Frontal cortex (tissue), 4 donors: ENCODE measurements around the gene SF3B3. TPM values are rescaled to one million over a fixed set of nuclear protein-coding genes. Genes with fewer than 3 reads are reported as not detected.
A peak's percentile ranks its signal among the peaks of the same experiment; 100 is the strongest.

Experiments
- DNase-seq, 2 donors: peaks; one replicate each; pipeline ENCODE4 v3.0.0; 2012; ENCODE audit warnings: low spot score in 2 of 2
- FAIRE-seq: peaks from 2 replicates; lab custom pipeline; 2012; peaks lifted over from hg19 to GRCh38; lab: Jason Lieb, UNC
- total RNA-seq: library from RNA; depleted of rRNA; stranded (reverse); fragments of >200 nt; gene quantifications from one replicate; pipeline ENCODE4 v1.2.3, GENCODE V29; 2014
- donor health status: control.
- donor health status: control.
- donor health status: control.

The SF3B3 gene
- total RNA-seq = 71.3 TPM

DNA sequence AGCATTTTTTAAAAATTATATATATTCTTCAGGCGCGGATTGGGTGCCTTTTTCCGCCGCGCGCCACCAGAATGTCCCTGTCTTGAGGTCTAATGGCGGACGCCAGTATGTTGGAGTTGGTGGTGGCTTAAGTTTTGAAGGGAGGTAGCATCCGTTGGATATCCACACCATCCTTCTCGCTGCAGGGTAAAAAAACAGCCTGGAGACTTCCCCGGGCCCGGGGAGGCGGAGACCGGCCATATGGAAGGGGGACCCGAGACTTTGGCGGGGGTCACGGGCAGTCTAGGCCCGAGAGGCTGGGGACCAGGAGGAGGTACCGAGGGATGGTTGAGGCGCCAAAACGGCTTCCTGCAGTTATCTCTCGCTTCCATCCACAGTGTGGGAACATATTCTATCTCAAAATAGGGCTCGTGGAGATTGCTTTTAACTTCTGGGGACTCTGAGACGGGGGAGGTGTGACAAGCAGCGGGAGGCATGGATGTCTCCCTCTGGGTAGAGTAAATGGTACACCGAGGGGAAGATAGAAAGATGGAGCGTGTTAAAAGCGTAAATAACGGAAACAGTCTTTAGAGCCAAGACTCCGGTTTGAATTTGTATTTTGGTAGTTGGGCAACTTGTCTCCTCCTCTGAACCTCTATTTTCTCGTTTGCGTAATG, at the start of gene SF3B3:
Gene SF3B3 (plus strand): TSS at position 74 of the 656 bp plus-strand sequence. CDS start 2,841 bp downstream, outside the sequence.
- peak; percentile 40 to 60 for DNase-seq
- FAIRE-seq = no peak

DNA sequence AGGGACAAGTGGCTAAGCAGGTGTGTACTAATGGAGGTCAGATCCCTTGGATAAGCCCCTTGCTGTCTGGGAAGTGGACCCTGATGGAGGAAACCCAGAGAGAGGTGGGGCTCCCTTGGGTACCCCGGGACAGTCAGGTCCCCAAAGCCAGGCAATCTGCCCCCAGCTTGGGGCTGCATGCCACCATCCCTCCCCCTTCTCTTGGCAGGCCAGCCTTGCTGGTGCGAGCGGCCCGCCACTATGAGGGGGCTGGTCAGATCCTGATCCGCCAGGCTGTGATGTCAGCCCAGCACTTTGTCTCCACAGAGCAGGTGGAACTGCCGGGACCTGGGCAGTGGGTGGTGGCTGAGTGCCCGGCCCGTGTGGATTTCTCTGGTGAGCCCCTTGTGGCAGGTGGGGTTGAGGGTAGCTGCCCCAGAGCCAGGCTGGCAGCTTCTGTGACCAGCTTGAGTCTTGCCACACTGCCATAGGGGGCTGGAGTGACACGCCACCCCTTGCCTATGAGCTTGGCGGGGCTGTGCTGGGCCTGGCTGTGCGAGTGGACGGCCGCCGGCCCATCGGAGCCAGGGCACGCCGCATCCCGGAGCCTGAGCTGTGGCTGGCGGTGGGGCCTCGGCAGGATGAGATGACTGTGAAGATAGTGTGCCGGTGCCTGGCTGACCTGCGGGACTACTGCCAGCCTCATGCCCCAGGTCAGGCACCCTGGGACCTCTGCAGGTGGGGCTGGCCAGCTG, 49.1 kb upstream of the SF3B3 start:
- no peak for FAIRE-seq
- peak in 1 of 2 donors; percentile 15 for DNase-seq

DNA sequence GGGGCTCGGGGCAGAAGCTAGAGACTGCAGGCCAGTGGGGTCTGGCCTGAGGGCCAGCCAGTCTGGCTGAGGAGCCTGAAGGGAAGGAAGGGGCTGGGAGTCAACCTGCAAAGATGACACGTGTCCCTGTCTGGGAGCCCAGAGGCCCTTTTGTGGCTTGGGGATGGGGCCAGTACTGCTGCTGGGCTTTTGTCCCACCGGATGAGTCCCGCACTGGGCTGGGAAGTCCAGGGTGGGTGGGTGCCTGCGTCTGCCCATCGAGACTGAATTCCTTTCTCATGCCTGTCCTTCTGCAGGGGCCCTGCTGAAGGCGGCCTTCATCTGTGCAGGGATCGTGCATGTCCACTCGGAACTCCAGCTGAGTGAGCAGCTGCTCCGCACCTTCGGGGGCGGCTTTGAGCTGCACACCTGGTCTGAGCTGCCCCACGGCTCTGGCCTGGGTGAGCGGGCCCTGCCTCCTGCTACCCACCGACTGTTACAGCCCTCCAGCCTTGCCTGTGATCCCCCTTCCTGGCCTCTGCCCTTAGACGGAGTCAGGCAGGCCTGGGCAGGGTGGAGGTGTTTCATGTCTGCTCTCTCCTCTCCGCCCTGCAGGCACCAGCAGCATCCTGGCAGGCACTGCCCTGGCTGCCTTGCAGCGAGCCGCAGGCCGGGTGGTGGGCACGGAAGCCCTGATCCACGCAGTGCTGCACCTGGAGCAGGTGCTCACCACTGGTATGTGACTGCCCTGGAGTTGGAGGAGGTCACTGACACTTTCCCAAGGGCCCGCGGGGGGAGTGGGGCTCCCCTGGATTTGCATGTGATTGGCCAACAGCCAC, 48.4 kb upstream of the SF3B3 start:
- FAIRE-seq = no peak
- DNase-seq = no peak

DNA sequence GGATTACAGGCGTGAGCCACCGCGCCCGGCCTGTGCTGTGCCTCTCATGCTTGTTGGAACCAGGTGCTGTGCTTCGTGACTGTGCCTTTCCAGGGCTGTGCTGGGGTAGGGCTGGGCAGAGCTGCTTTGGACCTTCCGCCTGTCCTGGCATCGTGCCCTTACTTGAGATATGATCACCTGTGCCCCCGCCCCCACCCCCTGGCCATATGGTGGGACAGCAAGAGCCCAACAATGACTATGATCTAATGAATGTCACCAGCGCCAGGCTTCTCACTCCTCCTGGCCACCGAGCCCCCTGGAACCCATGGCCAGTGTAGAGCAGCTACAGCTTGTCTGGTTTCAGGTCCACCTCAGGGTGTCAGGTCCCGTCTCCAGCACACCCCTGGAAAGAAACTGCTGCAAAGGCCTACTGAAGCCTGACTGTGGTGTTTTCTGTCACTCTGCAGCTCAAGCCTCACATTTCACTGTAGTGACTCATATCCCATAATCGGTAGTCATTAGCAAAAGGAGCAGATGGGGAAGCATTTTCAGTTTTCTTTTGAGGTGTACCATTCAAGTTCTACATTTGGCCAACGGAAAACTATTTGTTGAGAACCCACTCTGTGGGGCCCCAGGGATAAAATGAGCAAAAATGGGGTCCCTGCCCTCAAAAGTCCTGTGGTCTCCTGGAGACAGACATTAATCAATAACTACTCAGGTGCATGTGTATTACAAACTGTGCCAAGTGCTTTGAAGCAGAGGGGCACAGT, 47.2 kb upstream of the SF3B3 start:
- DNase-seq (peak in 1 of 2 donors; percentile 71), FAIRE-seq (no peak)

DNA sequence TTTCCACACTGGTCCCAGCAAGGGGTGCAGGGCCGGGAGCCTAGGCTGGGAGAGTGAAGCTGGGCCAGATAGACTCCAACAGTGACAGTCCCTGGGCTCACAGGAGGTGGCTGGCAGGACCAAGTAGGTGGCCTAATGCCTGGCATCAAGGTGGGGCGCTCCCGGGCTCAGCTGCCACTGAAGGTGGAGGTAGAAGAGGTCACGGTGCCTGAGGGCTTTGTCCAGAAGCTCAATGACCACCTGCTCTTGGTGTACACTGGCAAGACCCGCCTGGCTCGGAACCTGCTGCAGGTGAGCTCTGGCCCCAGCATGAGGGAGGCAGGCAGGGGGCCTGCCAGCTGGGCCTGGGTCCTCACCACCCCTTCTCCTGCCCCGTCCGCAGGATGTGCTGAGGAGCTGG, 45.4 kb upstream of the SF3B3 start:
- no peak for DNase-seq

DNA sequence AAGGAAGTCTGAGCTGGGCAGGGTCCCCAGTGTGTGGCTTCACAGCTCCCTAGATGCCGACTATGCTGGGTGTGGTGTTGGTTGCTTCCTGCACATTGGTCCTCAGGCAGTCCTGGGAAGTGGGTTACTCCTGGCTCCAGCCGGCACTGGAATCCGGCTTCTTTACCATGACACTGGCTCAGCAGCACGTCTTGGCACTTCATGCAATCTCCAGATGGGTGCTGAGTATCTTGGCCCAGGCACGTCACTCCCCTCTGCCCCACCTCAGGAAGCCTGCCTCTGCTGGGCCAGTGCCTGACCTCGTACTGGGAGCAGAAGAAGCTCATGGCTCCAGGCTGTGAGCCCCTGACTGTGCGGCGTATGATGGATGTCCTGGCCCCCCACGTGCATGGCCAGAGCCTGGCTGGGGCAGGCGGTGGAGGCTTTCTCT, 44.7 kb upstream of the SF3B3 start:
- DNase-seq (peak in 1 of 2 donors; percentile 35), FAIRE-seq (no peak)

More for the DNA sequence above, 45.4 kb upstream of the SF3B3 start:
- no peak for FAIRE-seq

DNA sequence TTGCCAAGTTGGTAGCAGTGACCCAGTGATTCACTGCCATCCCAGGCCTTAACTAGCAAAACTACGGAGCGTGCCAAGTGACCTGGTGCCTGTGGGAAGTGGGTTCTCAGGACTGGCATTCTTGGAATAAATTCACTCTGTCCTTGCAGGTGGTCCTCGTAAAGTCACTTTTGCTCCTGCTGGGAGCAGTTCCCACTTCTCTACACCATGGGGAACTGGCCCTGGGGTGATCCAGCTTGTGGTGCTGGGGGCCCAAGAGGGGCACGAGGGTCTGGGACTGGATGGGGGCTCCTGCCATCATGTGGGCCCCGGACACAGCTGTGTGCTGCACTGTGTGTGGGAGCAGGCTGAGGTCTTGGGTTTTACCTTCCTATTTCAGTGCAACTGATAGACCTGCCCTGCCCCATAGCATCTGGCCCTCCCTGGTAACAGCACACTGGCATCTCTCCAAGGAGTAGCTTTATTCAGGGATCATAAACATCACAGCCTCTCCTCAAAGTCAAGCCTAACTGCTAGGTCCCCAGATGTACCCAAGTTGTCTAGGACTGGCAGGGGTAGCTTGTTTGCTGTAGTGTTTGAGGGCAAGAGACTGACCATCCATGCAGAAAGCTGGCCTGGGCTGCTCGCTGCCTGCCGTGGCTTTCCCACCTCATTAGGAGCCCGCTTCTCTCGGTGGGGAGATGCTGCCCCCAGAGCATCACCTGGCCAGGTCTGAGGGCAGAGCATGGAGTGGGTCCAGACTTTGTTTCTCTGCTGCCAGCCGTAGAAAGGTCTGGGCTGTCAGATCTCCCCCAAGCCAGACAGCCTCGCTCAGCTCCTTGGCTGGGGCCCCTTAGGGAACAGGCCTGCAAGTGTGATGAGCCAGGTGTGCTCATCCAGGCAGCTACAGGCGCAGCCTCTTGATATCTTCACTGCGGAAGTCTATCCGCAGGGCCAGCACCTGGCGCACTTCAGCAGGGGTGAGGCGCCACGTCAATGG, 43.2 kb upstream of the SF3B3 start:
- DNase-seq (no peak), FAIRE-seq (no peak)

DNA sequence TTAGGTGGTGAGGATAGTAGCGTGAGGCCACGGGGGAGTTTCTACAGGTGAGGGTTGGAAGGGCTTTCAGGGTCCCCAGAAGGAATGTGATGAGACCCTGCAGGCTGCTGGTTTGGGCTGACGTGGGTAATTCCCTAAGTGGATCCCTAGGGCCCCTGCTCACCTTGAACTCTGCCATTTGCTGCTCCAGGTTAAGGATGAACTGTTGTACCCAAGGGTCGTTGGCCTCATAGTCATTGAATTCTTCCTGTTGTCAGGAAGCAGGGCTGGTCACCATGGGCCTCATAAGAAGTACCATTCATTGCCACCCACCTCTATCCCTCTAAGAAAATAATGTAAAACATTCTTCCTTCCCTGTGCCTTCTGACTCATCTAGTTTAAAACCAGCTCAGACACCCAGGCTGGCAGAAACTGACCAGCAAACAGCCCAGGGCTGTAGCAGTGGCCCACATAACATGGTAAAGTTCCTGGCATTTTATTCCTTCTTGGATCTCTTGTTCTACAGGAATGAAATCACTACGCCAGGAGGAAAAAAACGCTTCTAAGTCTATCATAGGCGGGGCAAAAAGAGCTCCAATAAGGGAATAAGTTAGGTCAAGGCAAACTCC, 41.6 kb upstream of the SF3B3 start:
- no peak for FAIRE-seq
- DNase-seq = peak in 1 of 2 donors; percentile 25

DNA sequence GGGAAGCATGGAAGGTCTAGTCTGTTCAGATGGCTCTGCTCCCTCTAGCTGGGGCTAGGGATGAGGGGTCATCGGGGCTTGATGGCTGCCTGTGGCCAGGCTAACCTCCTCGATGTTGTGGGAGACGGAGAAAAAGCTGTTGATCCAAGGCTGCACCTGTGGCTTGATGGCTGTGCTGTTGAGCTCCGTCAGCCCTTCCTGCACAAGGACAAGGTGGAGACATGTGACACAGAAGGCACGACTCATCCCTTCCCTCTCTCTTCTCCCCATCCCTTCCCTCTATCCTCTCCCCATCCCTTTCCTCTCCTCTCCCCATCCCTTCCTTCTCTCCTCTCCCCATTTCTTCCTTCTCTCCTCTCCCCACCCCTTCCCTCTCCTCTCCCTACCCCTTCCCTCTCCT, 41.0 kb upstream of the SF3B3 start:
- no peak for FAIRE-seq
- no peak for DNase-seq

DNA sequence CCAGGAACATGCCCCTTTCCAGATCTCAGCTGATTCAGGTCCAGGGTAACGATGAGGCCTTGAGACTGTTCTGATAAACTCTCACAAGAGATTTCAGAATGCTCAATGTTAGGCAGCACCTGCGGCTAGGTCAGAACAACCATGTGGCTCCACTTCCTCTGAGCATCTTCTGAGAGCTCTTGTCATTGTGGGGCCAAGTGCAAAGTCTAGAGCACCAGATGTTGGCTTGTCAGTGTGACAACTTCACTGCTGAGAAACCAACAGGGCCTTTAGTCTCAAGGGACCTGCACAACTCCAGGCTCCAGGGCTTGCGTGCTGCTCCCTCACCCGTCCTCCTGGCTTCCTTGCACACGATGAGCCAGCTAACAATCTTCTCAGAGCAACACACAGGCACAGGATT, 40.2 kb upstream of the SF3B3 start:
- FAIRE-seq = no peak
- DNase-seq = no peak

DNA sequence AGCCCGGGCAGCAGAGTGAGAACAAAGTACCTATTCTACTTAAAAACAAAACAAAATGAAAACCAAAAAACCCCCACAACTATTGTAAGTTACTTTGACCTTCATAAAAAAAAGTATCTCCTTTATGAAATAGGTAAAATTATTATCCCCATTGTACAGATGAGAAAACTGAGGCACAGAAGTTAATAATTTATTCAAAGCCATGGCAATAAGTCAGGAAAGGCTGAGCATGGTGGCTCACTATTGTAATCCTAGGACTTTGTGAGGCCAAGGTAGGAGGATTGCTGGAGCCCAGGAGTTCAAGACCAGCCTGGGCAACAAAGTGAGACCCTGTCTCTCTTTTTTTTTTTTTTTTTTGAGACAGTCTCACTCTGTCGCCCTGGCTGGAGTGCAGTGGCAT, 38.7 kb upstream of the SF3B3 start:
- FAIRE-seq (no peak), DNase-seq (no peak)

DNA sequence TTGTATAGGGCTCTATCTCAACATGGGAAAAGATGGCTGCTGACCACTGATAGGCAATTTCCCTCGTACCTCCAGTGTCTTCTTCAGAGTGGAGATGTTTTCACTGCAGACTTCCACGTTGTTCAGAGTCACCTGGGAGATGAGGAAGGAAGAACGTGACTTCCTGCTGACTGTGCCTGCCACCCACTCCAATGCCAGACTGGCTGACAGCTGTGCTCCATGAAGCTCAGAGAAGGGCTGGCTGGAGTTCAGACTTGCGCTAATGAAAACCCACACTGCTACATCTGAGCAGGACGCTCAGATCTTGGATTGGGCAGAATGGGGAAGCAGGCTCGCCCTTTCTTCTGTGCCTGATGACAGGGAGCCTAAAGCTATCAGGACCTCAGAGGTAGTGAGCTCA, 33.4 kb upstream of the SF3B3 start:
- DNase-seq (no peak), FAIRE-seq (no peak)

DNA sequence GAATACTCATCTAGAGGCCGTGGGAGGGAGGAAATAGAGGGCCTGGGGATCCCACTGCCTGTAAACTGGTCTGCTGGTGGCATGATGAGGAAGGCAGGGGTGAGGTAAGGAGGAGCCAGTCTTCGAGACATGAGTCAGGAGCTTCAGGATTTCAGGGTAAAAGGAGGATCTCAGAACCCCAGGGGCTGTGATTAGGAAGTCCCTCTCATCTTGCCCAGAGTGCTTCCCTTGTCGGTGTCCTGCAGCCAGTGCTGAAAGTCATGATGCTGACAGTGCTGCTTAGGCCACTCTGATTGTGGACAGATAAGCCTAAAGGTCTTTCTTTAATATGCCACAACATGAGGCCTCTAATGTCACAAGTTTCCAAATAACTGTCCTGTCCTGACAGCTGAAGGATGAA, 29.8 kb upstream of the SF3B3 start:
- FAIRE-seq (no peak), DNase-seq (no peak)

DNA sequence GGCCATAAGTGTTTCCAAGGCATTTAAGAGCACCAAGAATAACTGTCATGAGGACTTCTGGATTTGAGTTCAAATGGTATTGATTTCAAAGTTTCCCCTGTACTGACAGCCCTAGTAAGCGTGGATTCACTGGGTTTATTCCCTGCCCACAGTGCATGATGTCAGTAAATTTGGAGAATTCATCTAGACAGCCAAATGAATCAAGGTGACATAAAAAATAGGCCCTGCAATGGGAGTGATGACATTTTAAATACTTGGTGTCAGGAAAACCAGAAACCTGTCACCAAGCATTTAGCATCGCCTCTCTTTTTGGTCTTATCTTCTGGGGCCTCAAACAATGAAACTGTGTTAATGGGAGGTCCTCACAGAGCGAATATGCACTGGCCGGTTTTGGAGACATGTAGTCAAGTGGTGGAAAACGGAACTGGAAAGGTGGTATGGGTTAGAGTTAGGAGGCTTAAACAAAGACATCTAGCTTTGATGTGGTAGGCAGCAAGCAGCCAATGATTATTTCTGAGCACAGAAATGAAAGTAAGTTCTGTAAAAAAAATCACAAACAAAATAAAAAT, 29.3 kb upstream of the SF3B3 start:
- FAIRE-seq (no peak), DNase-seq (no peak)

DNA sequence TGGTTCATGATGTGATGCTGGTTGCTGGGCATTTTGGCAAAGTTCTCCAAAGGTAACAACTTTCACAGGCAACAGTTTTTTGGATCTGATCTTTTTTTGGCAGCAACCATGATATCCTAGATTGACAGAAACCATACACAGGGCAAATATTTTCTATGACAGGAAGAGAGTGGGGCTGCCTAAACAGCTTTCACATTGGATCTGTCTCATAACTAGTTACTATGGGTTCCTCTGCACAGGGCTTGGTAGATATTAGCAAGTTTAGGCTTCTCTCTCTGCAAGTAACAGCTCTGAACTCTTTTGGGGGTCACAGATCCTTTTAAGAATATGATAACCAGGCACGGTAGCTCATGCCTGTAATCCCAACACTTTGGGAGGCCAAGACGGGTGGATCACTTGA, 28.8 kb upstream of the SF3B3 start:
- no peak for FAIRE-seq
- DNase-seq = no peak

DNA sequence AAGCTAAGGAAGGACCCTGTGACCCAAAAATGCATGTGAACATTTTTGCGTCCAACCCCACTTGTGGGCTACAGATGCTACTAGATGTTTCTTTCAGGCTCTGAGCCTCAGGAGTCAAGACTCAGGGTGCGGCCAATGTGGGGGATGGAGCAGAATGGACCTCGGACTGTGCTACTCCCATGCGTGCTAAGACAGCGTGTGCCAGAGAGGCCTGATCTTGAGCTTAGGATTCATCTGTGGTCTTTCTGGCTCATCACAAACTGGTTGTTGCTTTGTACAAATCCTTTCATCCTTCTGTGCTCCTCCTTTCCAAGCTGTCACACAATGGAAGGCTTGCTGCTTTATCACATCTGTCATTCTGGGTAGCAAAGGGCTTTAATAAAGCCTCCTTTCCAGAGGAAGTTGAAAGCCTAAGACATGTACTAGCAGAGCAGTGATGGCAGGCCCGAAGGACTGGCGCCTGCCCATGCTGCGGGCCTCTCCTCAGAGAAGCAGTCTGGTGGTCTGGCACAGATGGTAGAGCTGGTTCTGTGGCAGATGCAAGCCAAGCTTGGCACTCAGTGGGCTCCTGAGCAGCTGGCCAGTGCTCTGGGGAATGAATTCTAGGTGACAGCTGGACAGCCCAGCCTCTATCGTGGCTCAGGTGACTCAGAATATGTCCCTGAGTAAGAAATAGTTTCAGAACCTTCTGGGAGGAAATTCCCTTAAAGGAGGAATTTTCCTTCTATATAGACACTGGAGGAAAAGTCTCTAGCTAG, 28.0 kb upstream of the SF3B3 start:
- FAIRE-seq (no peak), DNase-seq (no peak)

DNA sequence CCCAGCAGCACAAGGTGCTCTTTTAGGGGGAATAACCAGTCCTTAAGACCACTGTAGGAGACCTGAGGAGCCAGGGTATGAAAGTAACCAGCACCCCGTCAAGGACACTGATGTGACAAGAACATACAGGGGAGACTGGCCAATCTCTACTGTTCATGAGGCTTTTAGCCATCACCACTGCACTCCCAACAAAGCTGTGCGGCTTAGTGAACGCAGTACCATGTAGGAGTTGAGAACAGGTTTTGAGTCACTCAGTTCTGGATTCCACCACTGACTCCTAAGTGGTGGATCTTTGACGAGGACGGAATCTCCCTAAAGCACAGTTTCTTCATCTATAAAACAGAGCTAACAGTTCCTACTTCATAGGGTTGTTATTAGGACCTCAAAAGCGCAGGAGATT, 27.1 kb upstream of the SF3B3 start:
- FAIRE-seq (no peak), DNase-seq (no peak)
